ENCODE measurements around the gene WEE1. TPM values are rescaled to one million over a fixed set of nuclear protein-coding genes. Genes with fewer than 3 reads are reported as not detected.
"Not testable (repeated sequence)": the region's sequence is repeated elsewhere in the genome, so short reads cannot be mapped to it uniquely, and the experiment has no call there.

Gene WEE1
- total and polyA plus RNA-seq, 2 donors from 2014 or later: 7.9 to 33.9 TPM

DNA sequence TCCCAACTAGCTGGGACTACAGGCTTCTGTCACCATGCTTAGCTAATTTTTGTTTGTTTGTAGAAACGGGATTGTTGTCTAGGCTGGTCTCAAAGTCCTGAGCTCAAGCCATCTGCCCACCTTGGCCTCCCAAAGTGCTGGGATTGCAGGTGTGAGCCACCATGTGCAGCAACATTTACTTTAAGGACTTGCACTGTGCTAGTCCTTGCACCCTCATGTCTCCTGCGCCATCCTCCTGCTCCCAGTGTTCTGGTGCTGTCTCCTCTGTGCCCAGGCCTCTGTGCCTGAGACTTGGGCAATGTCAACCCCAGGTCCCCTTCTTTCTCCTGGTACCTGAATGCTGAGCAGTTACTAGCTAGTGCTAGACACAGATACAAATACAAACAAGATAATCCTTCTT is 26.7 kb downstream of the WEE1 start:
- TF ChIP-seq, protein P1, sequence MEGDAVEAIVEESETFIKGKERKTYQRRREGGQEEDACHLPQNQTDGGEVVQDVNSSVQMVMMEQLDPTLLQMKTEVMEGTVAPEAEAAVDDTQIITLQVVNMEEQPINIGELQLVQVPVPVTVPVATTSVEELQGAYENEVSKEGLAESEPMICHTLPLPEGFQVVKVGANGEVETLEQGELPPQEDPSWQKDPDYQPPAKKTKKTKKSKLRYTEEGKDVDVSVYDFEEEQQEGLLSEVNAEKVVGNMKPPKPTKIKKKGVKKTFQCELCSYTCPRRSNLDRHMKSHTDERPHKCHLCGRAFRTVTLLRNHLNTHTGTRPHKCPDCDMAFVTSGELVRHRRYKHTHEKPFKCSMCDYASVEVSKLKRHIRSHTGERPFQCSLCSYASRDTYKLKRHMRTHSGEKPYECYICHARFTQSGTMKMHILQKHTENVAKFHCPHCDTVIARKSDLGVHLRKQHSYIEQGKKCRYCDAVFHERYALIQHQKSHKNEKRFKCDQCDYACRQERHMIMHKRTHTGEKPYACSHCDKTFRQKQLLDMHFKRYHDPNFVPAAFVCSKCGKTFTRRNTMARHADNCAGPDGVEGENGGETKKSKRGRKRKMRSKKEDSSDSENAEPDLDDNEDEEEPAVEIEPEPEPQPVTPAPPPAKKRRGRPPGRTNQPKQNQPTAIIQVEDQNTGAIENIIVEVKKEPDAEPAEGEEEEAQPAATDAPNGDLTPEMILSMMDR (IDR thresholded peaks at IDR 0.05; ENCODE audit: borderline replicate concordance, extremely low read depth, insufficient read depth): no peak
- intact Hi-C loops (cut with DNase I): no loop called here
- Histone ChIP-seq H3K9ac (ENCODE audit: low read length in 3 of 3) (no peak overlapping the region), H3K4me1 (ENCODE audit: control insufficient read depth in 2 of 3, insufficient read depth in 2 of 3, low read depth in 1 of 3, low read length in 3 of 3) (no peaks in the 10 kb centered on the region), H3K9me3 (ENCODE audit: control insufficient read depth in 2 of 3, insufficient read depth in 1 of 3, low read length in 3 of 3) (no peaks in the 10 kb centered on the region), H3K27ac (ENCODE audit: low read depth in 2 of 2, low read length in 2 of 2) (no peak overlapping the region), H3K4me3 (ENCODE audit: low read length in 3 of 3) (no peak overlapping the region), H3K36me3 (ENCODE audit: control insufficient read depth in 2 of 3, insufficient read depth in 3 of 3, low read length in 3 of 3) (no peaks in the 10 kb centered on the region), H3K27me3 (ENCODE audit: control insufficient read depth, insufficient read depth, low read length) (no peaks in the 10 kb centered on the region)
- DNase-seq (no peak), FAIRE-seq (no peak)

DNA sequence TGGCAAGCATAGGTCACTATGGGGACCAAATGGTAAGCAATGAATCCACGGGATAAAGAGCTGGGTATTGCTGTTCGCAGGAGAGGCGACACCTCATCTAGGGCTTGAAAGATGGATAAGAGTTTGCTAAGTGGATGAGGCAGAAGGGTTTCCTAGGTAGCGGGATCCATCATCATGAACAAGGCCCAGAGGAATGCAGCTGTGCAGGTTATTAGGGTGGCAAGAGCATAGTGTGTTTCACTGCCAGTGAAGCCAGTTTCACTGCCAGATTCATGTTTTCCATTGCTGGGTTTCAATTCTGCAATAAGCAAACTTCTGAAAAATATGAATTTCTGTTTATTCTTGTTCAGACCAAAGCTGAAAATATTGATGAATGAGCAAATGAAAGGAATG is 27.2 kb downstream of the WEE1 start:
- FAIRE-seq (no peak), DNase-seq (no peak)
- Histone ChIP-seq H3K36me3 (ENCODE audit: control insufficient read depth in 2 of 3, insufficient read depth in 3 of 3, low read length in 3 of 3) (no peaks in the 10 kb centered on the region), H3K4me3 (ENCODE audit: low read length in 3 of 3) (no peak overlapping the region), H3K27ac (ENCODE audit: low read depth in 2 of 2, low read length in 2 of 2) (no peak overlapping the region), H3K27me3 (ENCODE audit: control insufficient read depth, insufficient read depth, low read length) (no peaks in the 10 kb centered on the region), H3K9me3 (ENCODE audit: control insufficient read depth in 2 of 3, insufficient read depth in 1 of 3, low read length in 3 of 3) (no peaks in the 10 kb centered on the region), H3K4me1 (ENCODE audit: control insufficient read depth in 2 of 3, insufficient read depth in 2 of 3, low read depth in 1 of 3, low read length in 3 of 3) (no peaks in the 10 kb centered on the region), H3K9ac (ENCODE audit: low read length in 3 of 3) (no peak overlapping the region)
- TF ChIP-seq, protein P1 (IDR thresholded peaks at IDR 0.05; ENCODE audit: borderline replicate concordance, extremely low read depth, insufficient read depth): no peak
- intact Hi-C loops (cut with DNase I): no loop called here

DNA sequence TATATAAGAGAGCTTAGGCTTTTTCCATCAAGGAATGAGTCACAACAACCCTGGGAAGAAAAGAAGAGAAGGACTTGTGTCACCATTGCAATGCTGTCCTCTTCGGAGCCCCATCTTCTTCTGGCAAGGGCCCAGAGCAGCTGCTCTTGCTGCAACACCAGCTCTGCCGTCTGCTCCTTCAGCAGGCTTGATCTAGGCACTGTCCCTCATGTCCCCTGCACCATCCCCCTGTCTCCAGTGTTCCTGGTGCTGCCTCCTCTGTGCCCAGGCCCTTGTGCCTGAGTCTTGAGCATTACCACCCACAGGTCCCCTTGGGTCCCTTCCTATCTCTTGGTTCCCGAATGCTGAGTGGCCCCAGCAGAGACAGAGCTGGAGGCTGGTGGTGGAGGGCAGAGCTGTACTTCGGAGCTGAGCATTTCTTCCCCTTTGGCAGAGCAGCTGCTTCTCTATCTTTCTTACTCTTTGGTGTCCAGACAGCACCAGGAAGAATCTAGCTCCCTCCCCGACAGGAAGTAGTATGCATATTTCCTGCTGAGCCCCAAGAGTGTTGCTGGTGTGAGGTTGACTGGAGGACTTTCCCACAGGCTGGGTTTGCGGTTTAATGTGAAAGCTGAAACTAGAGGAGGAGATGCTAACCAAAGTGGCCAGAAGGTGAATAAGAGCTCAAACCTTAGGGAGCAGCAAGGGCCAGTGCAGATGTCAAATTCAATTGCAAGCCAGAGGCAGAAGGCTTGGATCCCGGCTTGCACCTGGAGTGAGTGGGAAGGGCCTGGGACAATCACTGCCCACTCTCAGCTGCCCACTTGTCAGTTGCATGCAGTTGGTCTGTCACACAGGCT is 27.8 kb downstream of the WEE1 start:
- Histone ChIP-seq H3K27ac (ENCODE audit: low read depth in 2 of 2, low read length in 2 of 2) (no peak overlapping the region), H3K9me3 (ENCODE audit: control insufficient read depth in 2 of 3, insufficient read depth in 1 of 3, low read length in 3 of 3) (no peaks in the 10 kb centered on the region), H3K4me1 (ENCODE audit: control insufficient read depth in 2 of 3, insufficient read depth in 2 of 3, low read depth in 1 of 3, low read length in 3 of 3) (no peaks in the 10 kb centered on the region), H3K4me3 (ENCODE audit: low read length in 3 of 3) (no peak overlapping the region), H3K27me3 (ENCODE audit: control insufficient read depth, insufficient read depth, low read length) (no peaks in the 10 kb centered on the region), H3K36me3 (ENCODE audit: control insufficient read depth in 2 of 3, insufficient read depth in 3 of 3, low read length in 3 of 3) (no peaks in the 10 kb centered on the region), H3K9ac (ENCODE audit: low read length in 3 of 3) (no peak overlapping the region)
- no peak for DNase-seq
- intact Hi-C loops (cut with DNase I): no loop called here
- FAIRE-seq: no peak
- TF ChIP-seq, protein P1 (IDR thresholded peaks at IDR 0.05; ENCODE audit: borderline replicate concordance, extremely low read depth, insufficient read depth): no peak

DNA sequence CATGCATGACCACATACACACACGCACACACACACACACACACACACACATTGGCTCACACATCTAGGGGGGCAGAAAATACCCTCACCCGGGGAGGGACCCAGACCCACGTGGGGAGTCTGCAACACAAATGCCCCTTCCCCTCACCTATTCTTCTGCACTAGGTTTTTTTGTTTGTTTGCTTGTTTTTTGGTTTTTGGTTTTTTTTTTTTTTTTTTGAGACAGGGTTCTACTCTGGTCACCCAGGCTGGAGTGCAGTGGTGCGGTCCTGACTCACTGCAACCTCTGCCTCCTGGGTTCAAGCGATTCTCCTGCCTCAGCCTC is 28.4 kb downstream of the WEE1 start:
- FAIRE-seq (no peak), DNase-seq (no peak)
- intact Hi-C loops (cut with DNase I): no loop called here
- no peaks in the 10 kb centered on the region for H3K36me3 ChIP-seq (ENCODE audit: control insufficient read depth in 2 of 3, insufficient read depth in 3 of 3, low read length in 3 of 3)
- no peaks in the 10 kb centered on the region for H3K27me3 ChIP-seq (ENCODE audit: control insufficient read depth, insufficient read depth, low read length)
- no peak overlapping the region for H3K9ac ChIP-seq (ENCODE audit: low read length in 3 of 3)
- TF ChIP-seq, protein P1 (IDR thresholded peaks at IDR 0.05; ENCODE audit: borderline replicate concordance, extremely low read depth, insufficient read depth): no peak
- no peak overlapping the region for H3K4me3 ChIP-seq (ENCODE audit: low read length in 3 of 3)
- no peaks in the 10 kb centered on the region for H3K9me3 ChIP-seq (ENCODE audit: control insufficient read depth in 2 of 3, insufficient read depth in 1 of 3, low read length in 3 of 3)
- H3K27ac ChIP-seq (ENCODE audit: low read depth in 2 of 2, low read length in 2 of 2): no peak overlapping the region
- H3K4me1 ChIP-seq (ENCODE audit: control insufficient read depth in 2 of 3, insufficient read depth in 2 of 3, low read depth in 1 of 3, low read length in 3 of 3): no peaks in the 10 kb centered on the region

DNA sequence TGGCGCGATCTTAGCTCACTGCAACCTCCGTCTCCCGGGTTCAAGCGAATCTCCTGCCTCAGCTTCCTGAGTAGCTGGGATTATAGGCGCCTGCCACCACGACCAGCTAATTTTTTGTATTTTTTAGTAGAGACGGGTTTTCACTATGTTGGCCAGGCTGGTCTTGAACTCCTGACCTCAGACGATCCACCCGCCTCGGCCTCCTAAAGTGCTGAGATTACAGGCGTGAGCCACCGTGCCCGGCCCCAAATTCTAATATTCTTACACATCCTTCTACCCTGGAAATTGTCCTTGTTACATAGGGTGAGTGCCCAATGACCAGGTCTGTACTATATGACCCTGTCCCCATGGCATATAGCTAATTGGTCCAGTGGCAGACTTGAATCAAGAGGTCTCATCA is 29.7 kb downstream of the WEE1 start:
- H3K27ac ChIP-seq (ENCODE audit: low read depth in 2 of 2, low read length in 2 of 2); intact Hi-C loops (cut with DNase I); H3K9me3 ChIP-seq (ENCODE audit: control insufficient read depth in 2 of 3, insufficient read depth in 1 of 3, low read length in 3 of 3); DNase-seq; H3K4me3 ChIP-seq (ENCODE audit: low read length in 3 of 3); H3K36me3 ChIP-seq (ENCODE audit: control insufficient read depth in 2 of 3, insufficient read depth in 3 of 3, low read length in 3 of 3); FAIRE-seq; H3K27me3 ChIP-seq (ENCODE audit: control insufficient read depth, insufficient read depth, low read length); H3K4me1 ChIP-seq (ENCODE audit: control insufficient read depth in 2 of 3, insufficient read depth in 2 of 3, low read depth in 1 of 3, low read length in 3 of 3); H3K9ac ChIP-seq (ENCODE audit: low read length in 3 of 3): not testable (repeated sequence)

Data from kidney (tissue), 14 donors.